Neural progenitor cell (in vitro differentiated cells): Measurements from ENCODE around the gene ANGEL2. TPM values are rescaled to one million over a fixed set of nuclear protein-coding genes. Genes with fewer than 3 reads are reported as not detected.
A peak's percentile ranks its signal among the peaks of the same experiment; 100 is the strongest.

Experiments
- DNase-seq: peaks from one replicate; pipeline ENCODE4 v3.0.0-alpha.2; 2016; ENCODE audit warnings: low spot score
- H2AFZ ChIP-seq: fragments of 200-600 bp; sonication (generic); replicated peaks from 2 replicates; pipeline ENCODE4 v1.6.1; 2016; ENCODE audit warnings: antibody characterized with exemption
- H3F3A ChIP-seq: fragments of 200-600 bp; sonication (generic); 2 replicates; pipeline ENCODE4 v1.6.1; 2016; ENCODE audit warnings: antibody characterized with exemption, low read depth
- H3K27ac ChIP-seq: fragments of 200-600 bp; sonication (generic); 2 replicates; pipeline ENCODE4 v1.5.1; 2016; ENCODE audit warnings: mild to moderate bottlenecking
- H3K27me3 ChIP-seq: fragments of 200-600 bp; sonication (generic); 2 replicates; pipeline ENCODE4 v1.6.1; 2016; ENCODE audit warnings: mild to moderate bottlenecking, moderate library complexity
- H3K36me3 ChIP-seq: fragments of 200-600 bp; sonication (generic); 2 replicates; pipeline ENCODE4 v1.5.1; 2016
- H3K4me1 ChIP-seq: fragments of 200-600 bp; sonication (generic); 2 replicates; pipeline ENCODE4 v1.6.1; 2016; ENCODE audit warnings: mixed run types
- H3K4me2 ChIP-seq: fragments of 200-600 bp; sonication (generic); 2 replicates; pipeline ENCODE4 v1.6.1; 2016
- H3K4me3 ChIP-seq: fragments of 200-600 bp; sonication (generic); 2 replicates; pipeline ENCODE4 v1.5.1; 2016
- H3K79me2 ChIP-seq: fragments of 200-600 bp; sonication (generic); 2 replicates; pipeline ENCODE4 v1.6.1; 2016; ENCODE audit warnings: low read depth
- H3K9ac ChIP-seq: fragments of 200-600 bp; sonication (generic); 2 replicates; pipeline ENCODE4 v1.6.1; 2016
- H3K9me3 ChIP-seq: fragments of 200-600 bp; sonication (generic); 2 replicates; pipeline ENCODE4 v1.5.1; 2016; ENCODE audit warnings: low read depth
- H4K20me1 ChIP-seq: fragments of 200-600 bp; sonication (generic); 2 replicates; pipeline ENCODE4 v1.6.1; 2016; ENCODE audit warnings: low read depth
- H3K27ac Mint-ChIP-seq: 3 replicates; pipeline ENCODE4 v1.8.0; 2021; ENCODE audit warnings: mixed read lengths
- H3K27me3 Mint-ChIP-seq: 2 replicates; pipeline ENCODE4 v1.8.0; 2022; ENCODE audit warnings: low read depth, mild to moderate bottlenecking, inconsistent platforms, moderate library complexity, mixed read lengths; ENCODE audit not compliant: insufficient read depth
- H3K36me3 Mint-ChIP-seq: 3 replicates; pipeline ENCODE4 v1.8.0; 2021; ENCODE audit warnings: mixed read lengths
- H3K4me1 Mint-ChIP-seq: 3 replicates; pipeline ENCODE4 v1.8.0; 2021; ENCODE audit warnings: mixed read lengths
- H3K4me3 Mint-ChIP-seq: 3 replicates; pipeline ENCODE4 v1.8.0; 2021; ENCODE audit warnings: mild to moderate bottlenecking, moderate library complexity, mixed read lengths
- H3K9me3 Mint-ChIP-seq: 3 replicates; pipeline ENCODE4 v1.8.0; 2020; ENCODE audit warnings: mixed read lengths
- CTCF ChIP-seq: fragments of 200-600 bp; sonication (generic); IDR thresholded peaks from 2 replicates; pipeline ENCODE4 v1.5.1; 2017; ENCODE audit warnings: antibody characterized with exemption, mild to moderate bottlenecking
- EZH2 ChIP-seq: fragments of 200-600 bp; sonication (generic); IDR thresholded peaks from 2 replicates; pipeline ENCODE4 v1.6.1; 2017; ENCODE audit warnings: antibody characterized with exemption, mild to moderate bottlenecking, moderate library complexity
- EZH2phosphoT487 ChIP-seq: fragments of 200-600 bp; sonication (generic); IDR thresholded peaks from 2 replicates; pipeline ENCODE4 v1.6.1; 2017; ENCODE audit warnings: antibody characterized with exemption
- total RNA-seq: library from RNA; depleted of rRNA; stranded (reverse); fragments of >200 nt; gene quantifications from 2 replicates; pipeline ENCODE4 v1.2.3, GENCODE V29; 2015; ENCODE audit warnings: low replicate concordance

The ANGEL2 gene
- total RNA-seq, 1 donor from 2014 or later: 101 TPM

- H3K4me1 Mint-ChIP-seq: peaks cover 4% of the 10 kb centered on the region
- no peaks in the 10 kb centered on the region for H4K20me1 ChIP-seq
Measured at GRCh38 chr1:212960932-212961331, 54.7 kb downstream of the ANGEL2 start.

GRCh38 chr1:212959266-212960220 lies 56.1 kb downstream of the ANGEL2 start:
- Histone ChIP-seq H2AFZ (no peak overlapping the region), H3K79me2 (no peaks in the 10 kb centered on the region), H3K27ac (no peak overlapping the region), H4K20me1 (no peaks in the 10 kb centered on the region), H3K9ac (no peak overlapping the region), H3K4me3 (no peak overlapping the region), H3K27me3 (no peaks in the 10 kb centered on the region), H3K4me1 (no peaks in the 10 kb centered on the region), H3K9me3 (no peaks in the 10 kb centered on the region), H3F3A (no peaks in the 10 kb centered on the region), H3K4me2 (no peak overlapping the region), H3K36me3 (no peaks in the 10 kb centered on the region)
- Mint-ChIP-seq H3K4me3 (no peak overlapping the region), H3K36me3 (peaks cover 37% of the 10 kb centered on the region), H3K9me3 (no peaks in the 10 kb centered on the region), H3K27ac (peak overlapping the region; percentile 39), H3K4me1 (peaks cover 4% of the 10 kb centered on the region), H3K27me3 (peaks cover 7% of the 10 kb centered on the region)
- DNase-seq: no peak
- TF ChIP-seq CTCF (no peak), EZH2phosphoT487 (no peak), EZH2 (no peak)

More at GRCh38 chr1:212960932-212961331, 54.7 kb downstream of the ANGEL2 start:
- no peak overlapping the region for H3K4me3 ChIP-seq
- no peak overlapping the region for H3K27ac Mint-ChIP-seq
- H3K9me3 ChIP-seq: no peaks in the 10 kb centered on the region
- no peak overlapping the region for H2AFZ ChIP-seq
- no peaks in the 10 kb centered on the region for H3K36me3 ChIP-seq
- no peak overlapping the region for H3K4me2 ChIP-seq
- TF ChIP-seq EZH2: no peak
- no peak for TF ChIP-seq EZH2phosphoT487
- no peak for TF ChIP-seq CTCF
- no peak overlapping the region for H3K27ac ChIP-seq
- peaks cover 36% of the 10 kb centered on the region for H3K36me3 Mint-ChIP-seq
- H3K9me3 Mint-ChIP-seq: no peaks in the 10 kb centered on the region
- peaks cover 7% of the 10 kb centered on the region for H3K27me3 Mint-ChIP-seq
- H3K9ac ChIP-seq: no peak overlapping the region
- H3K4me3 Mint-ChIP-seq: no peak overlapping the region
- no peak for DNase-seq
- no peaks in the 10 kb centered on the region for H3K79me2 ChIP-seq
- no peaks in the 10 kb centered on the region for H3F3A ChIP-seq
- no peaks in the 10 kb centered on the region for H3K4me1 ChIP-seq
- H3K27me3 ChIP-seq: no peaks in the 10 kb centered on the region

- H3K4me2 ChIP-seq: no peak overlapping the region
- H3K4me1 ChIP-seq: no peaks in the 10 kb centered on the region
- H3F3A ChIP-seq: no peaks in the 10 kb centered on the region
- peaks cover 4% of the 10 kb centered on the region for H3K4me1 Mint-ChIP-seq
- H2AFZ ChIP-seq: no peak overlapping the region
- no peaks in the 10 kb centered on the region for H3K36me3 ChIP-seq
- H3K9ac ChIP-seq: no peak overlapping the region
- H4K20me1 ChIP-seq: no peaks in the 10 kb centered on the region
- H3K4me3 Mint-ChIP-seq: no peak overlapping the region
- H3K36me3 Mint-ChIP-seq: peaks cover 38% of the 10 kb centered on the region
- TF ChIP-seq EZH2phosphoT487: no peak
- TF ChIP-seq CTCF: no peak
- no peak for TF ChIP-seq EZH2
- H3K27me3 Mint-ChIP-seq: peaks cover 5% of the 10 kb centered on the region
- no peak overlapping the region for H3K27ac Mint-ChIP-seq
- H3K27me3 ChIP-seq: no peaks in the 10 kb centered on the region
- H3K9me3 ChIP-seq: no peaks in the 10 kb centered on the region
- no peaks in the 10 kb centered on the region for H3K9me3 Mint-ChIP-seq
- no peak for DNase-seq
- no peak overlapping the region for H3K27ac ChIP-seq
- H3K79me2 ChIP-seq: no peaks in the 10 kb centered on the region
- no peak overlapping the region for H3K4me3 ChIP-seq
Measured at GRCh38 chr1:212958175-212958574, 57.5 kb downstream of the ANGEL2 start.
